ENCODE results near the gene KCNA4.

DNA sequence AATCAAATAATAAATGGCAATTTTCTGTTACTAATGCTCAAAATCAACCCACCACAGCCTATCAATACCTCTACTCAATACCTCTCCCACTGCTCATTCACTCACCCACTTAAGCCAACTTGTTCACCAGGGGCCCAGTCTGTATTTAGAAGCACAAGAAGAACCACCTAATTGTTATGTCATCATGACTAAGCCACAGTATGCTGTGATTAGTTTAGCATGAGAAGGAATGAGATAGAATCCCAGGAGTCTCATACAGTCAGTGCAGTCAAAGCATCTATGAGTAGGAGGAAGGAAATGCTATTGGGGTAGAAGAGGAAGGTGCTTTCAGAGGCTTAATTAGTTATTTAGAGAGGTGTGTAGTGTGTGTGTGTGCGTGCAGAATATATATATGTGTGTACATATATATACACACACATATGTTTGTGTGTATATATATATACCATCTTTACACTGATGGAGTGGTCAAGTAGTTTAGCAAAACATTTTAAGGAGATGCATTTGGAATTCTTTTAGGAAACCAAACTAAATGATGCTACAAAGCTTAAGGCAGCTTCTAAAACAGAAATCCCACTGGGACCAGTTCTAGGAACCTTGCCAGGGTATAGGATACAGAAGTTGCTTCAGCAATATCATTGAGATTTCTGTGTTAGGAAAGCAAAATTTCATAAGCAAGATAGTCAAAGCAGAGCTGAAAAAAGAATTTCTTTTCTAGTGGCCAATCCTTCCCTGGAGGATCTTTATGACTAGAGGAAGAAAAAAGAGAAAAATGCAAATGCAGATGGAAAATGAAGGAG, 27.5 kb downstream of the KCNA4 start:
- TF ChIP-seq, protein P1, sequence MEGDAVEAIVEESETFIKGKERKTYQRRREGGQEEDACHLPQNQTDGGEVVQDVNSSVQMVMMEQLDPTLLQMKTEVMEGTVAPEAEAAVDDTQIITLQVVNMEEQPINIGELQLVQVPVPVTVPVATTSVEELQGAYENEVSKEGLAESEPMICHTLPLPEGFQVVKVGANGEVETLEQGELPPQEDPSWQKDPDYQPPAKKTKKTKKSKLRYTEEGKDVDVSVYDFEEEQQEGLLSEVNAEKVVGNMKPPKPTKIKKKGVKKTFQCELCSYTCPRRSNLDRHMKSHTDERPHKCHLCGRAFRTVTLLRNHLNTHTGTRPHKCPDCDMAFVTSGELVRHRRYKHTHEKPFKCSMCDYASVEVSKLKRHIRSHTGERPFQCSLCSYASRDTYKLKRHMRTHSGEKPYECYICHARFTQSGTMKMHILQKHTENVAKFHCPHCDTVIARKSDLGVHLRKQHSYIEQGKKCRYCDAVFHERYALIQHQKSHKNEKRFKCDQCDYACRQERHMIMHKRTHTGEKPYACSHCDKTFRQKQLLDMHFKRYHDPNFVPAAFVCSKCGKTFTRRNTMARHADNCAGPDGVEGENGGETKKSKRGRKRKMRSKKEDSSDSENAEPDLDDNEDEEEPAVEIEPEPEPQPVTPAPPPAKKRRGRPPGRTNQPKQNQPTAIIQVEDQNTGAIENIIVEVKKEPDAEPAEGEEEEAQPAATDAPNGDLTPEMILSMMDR (IDR thresholded peaks at IDR 0.05), result no peak
- TF ChIP-seq EP300 (IDR thresholded peaks at IDR 0.05), result no peak
- TF ChIP-seq POLR2A (IDR thresholded peaks at IDR 0.05), result no peak

All from gastroesophageal sphincter (tissue), 3 donors.